HK-2 (cell line): ENCODE results near the gene ARRB1.
"Not testable (repeated sequence)": the region's sequence is repeated elsewhere in the genome, so short reads cannot be mapped to it uniquely, and the experiment has no call there.

Experiments used
- DNase-seq: peaks from one replicate; pipeline ENCODE4 v3.0.0-alpha.2; 2018; ENCODE audit not compliant: unreplicated experiment

The ARRB1 gene

DNA sequence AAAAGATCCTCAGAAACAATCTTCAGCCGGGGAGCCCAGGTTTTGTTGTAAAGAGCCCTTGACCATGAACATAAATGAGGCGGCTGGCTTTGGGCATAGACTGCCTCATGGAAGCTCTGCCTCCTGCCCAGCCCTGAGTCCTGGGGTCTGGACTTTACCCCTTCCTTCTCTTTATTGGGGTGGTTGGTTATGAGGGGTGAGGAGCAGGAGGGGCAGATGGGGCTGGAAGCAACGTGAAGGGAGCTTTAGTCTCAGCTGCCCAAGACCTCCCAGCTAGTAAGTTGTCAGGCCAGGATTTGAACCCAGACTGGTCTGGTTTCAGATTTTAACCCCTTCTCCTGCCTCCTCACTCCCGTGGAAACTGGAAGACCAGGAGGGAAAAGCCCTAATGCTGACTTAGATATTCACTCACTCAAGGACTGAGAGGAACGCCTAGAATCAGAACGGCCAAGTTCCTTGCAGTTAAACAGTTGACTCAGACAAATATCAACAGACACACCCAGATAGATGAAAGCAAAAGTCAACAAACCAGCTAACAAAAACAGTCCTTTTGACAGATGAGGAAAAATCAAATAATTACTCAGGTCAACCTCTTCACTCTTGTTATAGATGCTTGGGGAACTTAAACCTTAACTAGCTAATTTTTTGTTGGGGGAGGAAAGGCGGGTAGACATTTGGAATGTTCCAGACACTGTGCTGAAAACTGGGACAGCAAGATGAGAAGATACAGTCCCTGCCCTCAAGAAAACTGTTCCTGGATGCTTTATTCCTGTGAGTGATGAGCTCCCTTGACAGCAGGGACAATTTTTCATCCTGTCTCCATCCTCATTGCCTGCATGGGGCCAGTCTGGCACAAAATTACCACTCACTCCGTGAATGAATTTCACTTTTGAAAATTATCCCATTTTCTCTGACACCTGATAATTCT, 20.8 kb upstream of the ARRB1 start:
- DNase-seq: no peak

DNA sequence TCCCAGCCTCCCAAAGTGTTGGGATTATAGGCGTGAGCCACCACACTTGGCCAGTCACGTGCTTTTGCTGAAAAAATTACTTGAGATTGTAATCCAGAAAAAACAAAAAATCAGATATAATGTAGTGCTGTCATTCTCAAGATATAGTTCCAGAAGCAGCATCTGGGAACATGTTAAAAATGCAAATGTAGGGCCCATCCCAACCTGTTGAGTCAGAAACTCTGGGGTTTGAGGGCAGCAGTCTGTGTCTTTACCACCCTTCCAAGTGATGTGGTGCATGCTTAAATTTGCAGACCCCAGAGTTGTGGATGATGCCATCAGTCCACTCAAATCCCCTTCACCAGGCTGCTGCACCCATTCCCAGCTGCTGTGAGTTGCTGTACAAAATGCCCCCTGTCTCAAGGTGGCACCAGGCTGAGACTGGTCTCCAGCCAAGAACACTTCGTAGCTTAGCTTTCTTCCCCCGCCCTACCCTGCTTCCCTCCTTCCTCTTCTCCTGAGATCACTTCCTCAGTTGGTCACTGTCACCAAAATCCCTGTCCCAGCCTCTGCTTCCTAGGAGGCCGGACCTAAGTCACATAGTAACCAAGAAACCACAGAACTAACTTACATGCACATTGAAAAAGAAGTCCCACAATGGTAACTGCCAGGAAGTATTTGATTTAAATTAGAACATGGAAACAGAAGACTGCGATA, 18.2 kb upstream of the ARRB1 start:
- no peak for DNase-seq

DNA sequence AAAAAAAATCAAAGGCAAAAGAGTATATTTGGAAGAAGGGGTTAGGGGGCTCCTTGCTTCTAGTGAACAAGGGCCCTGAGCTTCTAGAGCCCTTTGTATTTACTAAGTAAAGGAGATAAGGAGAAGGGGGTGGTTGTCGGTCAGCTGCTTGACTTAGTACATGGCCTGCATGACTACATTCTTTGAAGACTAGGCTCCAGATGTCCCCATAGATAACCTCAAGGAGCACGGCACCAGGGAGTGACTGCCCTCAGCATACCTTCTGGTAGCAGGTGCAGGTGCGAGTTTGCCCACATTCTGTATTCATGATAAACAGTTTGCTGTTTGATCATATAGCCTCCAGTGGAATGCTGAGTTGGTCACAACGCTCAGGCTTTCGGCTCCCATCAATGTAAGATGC, 15.4 kb upstream of the ARRB1 start:
- not testable (repeated sequence) for DNase-seq

DNA sequence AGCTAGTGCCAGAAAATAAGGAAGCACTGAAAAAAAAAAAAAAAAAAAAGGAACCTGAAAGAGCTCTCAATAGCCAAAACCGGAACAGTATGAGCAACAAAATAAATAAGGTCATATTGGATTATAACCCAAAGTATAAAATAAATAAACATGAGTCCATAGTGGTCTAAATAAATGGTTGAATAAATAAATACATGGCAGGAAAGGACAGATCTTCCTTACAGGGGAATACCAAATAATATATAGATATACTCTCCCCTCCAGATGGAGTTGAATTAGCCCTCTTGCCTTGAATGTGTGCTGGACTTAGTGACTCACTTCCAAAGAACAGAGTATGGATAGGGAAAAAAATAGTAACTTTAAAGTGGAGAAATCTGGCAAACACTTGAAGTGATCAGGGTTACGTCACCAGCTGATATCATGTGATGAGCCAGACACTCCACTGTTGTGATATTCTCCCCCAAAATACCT, 14.3 kb upstream of the ARRB1 start:
- DNase-seq: no peak

DNA sequence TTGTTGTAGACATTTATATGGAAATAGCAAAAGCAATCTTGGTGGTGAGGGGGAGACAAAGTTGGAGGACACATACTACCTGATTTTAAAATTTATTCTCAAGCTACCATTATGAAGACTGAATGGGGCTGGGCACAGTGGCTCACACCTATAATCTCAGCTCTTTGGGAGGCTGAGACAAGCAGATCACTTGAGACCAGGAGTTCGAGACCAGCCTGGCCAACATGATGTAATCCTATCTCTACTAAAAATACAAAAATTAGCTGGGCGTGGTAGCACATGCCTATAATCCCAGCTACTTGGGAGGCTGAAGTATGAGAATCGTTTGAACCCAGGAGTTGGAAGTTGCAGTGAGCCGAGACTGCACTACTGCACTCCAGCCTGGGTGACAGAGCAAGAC, 10.8 kb upstream of the ARRB1 start:
- DNase-seq: not testable (repeated sequence)

DNA sequence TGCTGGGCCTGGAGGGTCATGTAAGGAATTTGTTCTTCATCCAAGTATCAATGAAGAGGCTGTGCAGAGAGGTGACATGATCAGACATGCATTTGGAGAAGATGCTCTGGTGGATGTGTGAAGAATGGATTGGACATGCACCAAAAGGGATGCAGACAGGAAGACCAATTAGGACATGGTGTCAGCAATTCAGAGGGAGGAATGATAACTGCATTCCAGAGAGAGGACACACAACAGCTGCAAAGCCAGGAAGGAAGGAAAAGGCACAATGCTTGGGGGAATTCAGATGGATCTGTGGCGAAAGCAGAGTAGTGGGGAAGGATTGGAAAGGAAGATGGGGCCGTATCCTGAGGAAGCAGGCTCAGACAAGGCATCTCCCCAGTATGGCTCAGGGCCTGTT, 5.2 kb upstream of the ARRB1 start:
- no peak for DNase-seq

- peak; percentile 28 for DNase-seq
These were observed 3.6 kb upstream of the ARRB1 start for GRCh38 chr11:75355051-75355450.

DNA sequence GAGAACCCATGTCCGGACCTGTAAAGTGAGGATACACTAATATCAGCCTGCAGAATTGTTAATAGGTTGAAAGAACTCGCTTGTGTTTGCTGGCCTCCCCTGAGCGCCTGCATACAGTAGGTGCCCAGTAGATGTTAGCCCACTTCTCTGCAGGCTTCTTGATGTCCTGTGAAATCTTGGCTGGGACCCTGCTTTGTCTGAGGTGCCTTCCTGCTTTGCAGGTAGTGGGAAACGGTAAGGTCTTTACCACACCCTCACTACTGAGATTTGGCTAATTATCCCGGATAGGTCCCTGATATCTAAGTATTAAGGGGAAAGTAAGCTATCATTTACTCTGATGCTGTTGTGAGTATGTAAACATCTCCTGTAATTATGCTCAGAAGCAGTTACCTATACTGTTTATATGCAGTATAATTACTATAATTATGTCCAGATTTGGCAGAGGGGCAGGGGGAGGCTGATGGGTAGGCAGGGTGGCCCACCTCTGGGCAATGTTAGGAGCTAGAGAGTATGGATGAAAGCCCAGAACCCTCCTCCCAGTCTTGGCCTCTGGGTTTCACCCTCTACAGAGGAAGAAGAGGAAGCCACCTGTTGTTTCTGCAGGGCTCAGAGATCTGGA, 1.2 kb upstream of the ARRB1 start:
- no peak for DNase-seq

- no peak for DNase-seq
These were observed 528 bp upstream of the ARRB1 start for GRCh38 chr11:75351791-75352587.

GRCh38 chr11:75350743-75351540, 519 bp downstream of the ARRB1 start:
- DNase-seq: no peak

GRCh38 chr11:75350122-75350742, 1.2 kb downstream of the ARRB1 start:
- no peak for DNase-seq

GRCh38 chr11:75349521-75350116, 1.8 kb downstream of the ARRB1 start:
- DNase-seq: no peak

GRCh38 chr11:75347781-75348566, 3.5 kb downstream of the ARRB1 start:
- DNase-seq: no peak

DNA sequence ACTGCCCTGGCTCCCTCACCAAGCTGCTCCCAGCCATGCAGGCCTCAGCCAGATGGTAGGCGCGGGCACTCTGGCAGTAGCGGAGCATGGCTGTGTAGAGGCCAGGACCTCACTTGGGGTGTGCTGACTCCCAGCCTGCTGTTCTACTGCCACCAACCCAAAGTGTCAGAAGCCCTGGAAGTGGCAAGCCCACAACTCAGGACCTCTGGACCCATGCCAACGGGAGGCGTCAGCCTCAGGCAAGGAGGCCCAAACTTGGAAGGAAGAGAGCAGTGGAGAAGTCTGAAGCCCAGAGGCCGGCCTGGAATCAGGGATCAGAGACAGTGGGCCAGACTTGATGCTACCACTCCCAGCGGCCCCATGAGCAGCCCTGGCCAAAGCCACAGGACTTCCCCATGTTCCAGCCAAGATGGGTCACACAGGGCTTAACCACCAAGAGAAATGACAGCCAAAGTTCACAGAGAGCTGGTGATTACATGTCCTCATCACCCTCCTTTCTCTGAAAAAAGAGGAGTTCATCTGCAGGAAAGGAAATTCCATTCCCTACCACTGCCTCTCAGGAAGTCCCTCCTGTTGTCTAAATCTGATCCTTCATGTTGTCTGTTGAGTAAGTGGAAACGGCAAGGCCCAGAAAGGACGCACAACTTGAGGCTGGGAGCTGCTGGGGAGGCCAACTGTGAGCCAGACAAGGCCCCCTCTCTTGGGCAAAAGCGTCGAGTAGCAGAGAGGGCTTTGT, 4.4 kb downstream of the ARRB1 start:
- DNase-seq: no peak

DNA sequence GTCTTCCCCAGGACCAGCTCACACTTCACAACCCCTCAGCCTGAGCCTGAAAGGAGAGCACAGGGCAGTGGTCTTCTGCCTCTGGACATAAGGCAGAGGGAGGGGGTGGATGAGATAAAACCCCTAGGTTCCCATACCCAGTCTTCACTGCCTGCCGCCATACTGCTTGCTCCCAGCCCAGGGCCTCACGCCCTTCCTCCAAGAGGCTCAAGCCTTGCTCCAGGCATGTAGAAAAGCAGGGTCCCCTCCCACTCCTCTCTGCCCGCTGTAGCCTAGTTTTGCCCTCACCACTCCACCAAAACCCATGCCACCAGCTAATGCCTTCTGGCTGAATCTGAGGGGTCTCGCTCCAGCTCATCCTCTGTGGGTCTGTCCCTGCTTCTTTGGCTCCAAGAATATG, 5.2 kb downstream of the ARRB1 start:
- no peak for DNase-seq

- DNase-seq: no peak
These were observed 5.9 kb downstream of the ARRB1 start for GRCh38 chr11:75345455-75346160.

DNA sequence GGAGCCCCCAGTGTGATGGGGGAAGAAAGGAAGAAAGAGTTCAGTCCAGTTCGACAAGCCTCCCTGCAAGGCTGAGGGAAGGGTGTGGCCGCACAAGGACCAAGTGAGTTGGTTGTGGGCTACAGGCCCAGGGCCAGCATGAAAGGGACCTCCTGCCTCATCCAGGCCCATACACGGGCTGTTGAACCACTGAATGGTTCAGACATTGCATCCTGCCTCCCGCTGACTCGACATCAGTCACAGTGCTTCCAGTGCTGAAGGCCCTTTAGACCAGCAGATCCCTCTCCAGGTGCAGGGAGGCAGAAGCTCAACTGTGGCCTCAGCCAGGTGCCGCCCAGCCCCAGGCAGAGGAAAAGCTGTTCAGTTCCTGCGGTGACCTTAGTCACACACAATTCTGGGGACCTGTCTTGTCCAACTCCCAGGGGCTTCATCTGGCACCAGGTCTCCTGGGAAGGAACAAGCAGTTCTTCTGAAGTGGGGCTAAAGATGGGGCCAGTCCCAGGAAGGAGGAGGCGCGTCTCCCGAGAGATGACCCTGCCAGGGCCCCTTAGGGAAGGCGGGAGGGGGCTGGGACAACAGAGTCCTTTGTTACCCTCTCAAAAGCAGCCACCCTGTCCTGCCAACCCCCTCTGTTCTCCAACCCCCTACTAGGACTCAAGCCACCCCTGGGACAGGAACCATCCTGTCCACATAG, 6.6 kb downstream of the ARRB1 start:
- DNase-seq: no peak
